SK-N-SH treated with all-trans-retinoic acid at 6 μM for 48 hours (cell line): ENCODE measurements around the gene SCN2A.
A peak's percentile ranks its signal among the peaks of the same experiment; 100 is the strongest.

Source experiments
- ATAC-seq: fragments of 200-7000 bp; cut with Tn5 transposase; 3 replicates; pipeline ENCODE4 v1.9.1; 2020; ENCODE audit warnings: mild to moderate bottlenecking, moderate library complexity
- ARNTL ChIP-seq: fragments of 450-650 bp; formaldehyde crosslinking; IDR thresholded peaks from 2 replicates; pipeline ENCODE4 v1.5.0; 2020; ENCODE audit warnings: low read depth, mild to moderate bottlenecking, moderate library complexity, borderline replicate concordance
- BACH2 ChIP-seq: fragments of 250-450 bp; sonication (Bioruptor Pico); IDR thresholded peaks from 2 replicates; pipeline ENCODE4 v1.9.0; 2021; ENCODE audit warnings: mild to moderate bottlenecking, borderline replicate concordance
- CREB5 ChIP-seq: fragments of 250-450 bp; sonication (Bioruptor Pico); IDR thresholded peaks from 2 replicates; pipeline ENCODE4 v1.5.1; 2020; ENCODE audit warnings: low read depth, mild to moderate bottlenecking, moderate library complexity
- CSDC2 ChIP-seq: fragments of 250-450 bp; sonication (Bioruptor Pico); IDR thresholded peaks from 2 replicates; pipeline ENCODE4 v1.5.0; 2020; ENCODE audit warnings: mild to moderate bottlenecking, moderate library complexity
- CSRNP3 ChIP-seq: fragments of 250-450 bp; sonication (Bioruptor Pico); IDR thresholded peaks from 2 replicates; pipeline ENCODE4 v1.5.1; 2021; ENCODE audit warnings: mild to moderate bottlenecking, moderate library complexity
- ESRRG ChIP-seq: fragments of 250-450 bp; sonication (Bioruptor Pico); IDR thresholded peaks from 2 replicates; pipeline ENCODE4 v1.6.1; 2021; ENCODE audit warnings: mild to moderate bottlenecking
- GLIS3 ChIP-seq: fragments of 250-450 bp; sonication (Bioruptor Pico); IDR thresholded peaks from 2 replicates; pipeline ENCODE4 v1.5.0; 2020; ENCODE audit warnings: mild to moderate bottlenecking, moderate library complexity
- OSR1 ChIP-seq: fragments of 250-450 bp; sonication (Bioruptor Pico); IDR thresholded peaks from 2 replicates; pipeline ENCODE4 v1.8.0; 2022; ENCODE audit warnings: moderate library complexity, mild to moderate bottlenecking, inconsistent platforms
- PATZ1 ChIP-seq: fragments of 250-450 bp; sonication (Bioruptor Pico); IDR thresholded peaks from 2 replicates; pipeline ENCODE4 v1.8.0; 2020; ENCODE audit warnings: mild to moderate bottlenecking, moderate library complexity, borderline replicate concordance
- POU6F1 ChIP-seq: fragments of 250-450 bp; sonication (Bioruptor Pico); IDR thresholded peaks from 2 replicates; pipeline ENCODE4 v1.8.0; 2021; ENCODE audit warnings: low read depth, mild to moderate bottlenecking, moderate library complexity, borderline replicate concordance
- PPARA ChIP-seq: fragments of 250-450 bp; sonication (Bioruptor Pico); IDR thresholded peaks from 2 replicates; pipeline ENCODE4 v1.5.0; 2020; ENCODE audit warnings: mild to moderate bottlenecking, borderline replicate concordance
- RARB ChIP-seq: fragments of 250-450 bp; sonication (Bioruptor Pico); IDR thresholded peaks from 2 replicates; pipeline ENCODE4 v1.8.0; 2021; ENCODE audit warnings: mild to moderate bottlenecking, moderate library complexity
- SNAI2 ChIP-seq: fragments of 250-450 bp; sonication (Bioruptor Pico); IDR thresholded peaks from 2 replicates; pipeline ENCODE4 v1.5.0; 2020; ENCODE audit warnings: mild to moderate bottlenecking, moderate library complexity
- TOX ChIP-seq: fragments of 250-450 bp; sonication (Bioruptor Pico); IDR thresholded peaks from 2 replicates; pipeline ENCODE4 v1.8.0; 2021; ENCODE audit warnings: mild to moderate bottlenecking, moderate library complexity, borderline replicate concordance
- ZC3H10 ChIP-seq: fragments of 250-450 bp; sonication (Bioruptor Pico); IDR thresholded peaks from 2 replicates; pipeline ENCODE4 v1.5.1; 2021; ENCODE audit warnings: mild to moderate bottlenecking, moderate library complexity
- ZFP3 ChIP-seq: fragments of 250-450 bp; sonication (Bioruptor Pico); IDR thresholded peaks from 2 replicates; pipeline ENCODE4 v1.5.0; 2020; ENCODE audit warnings: mild to moderate bottlenecking, moderate library complexity
- ZFP30 ChIP-seq: fragments of 450-650 bp; formaldehyde crosslinking; IDR thresholded peaks from 2 replicates; pipeline ENCODE4 v1.5.0; 2022; ENCODE audit warnings: mild to moderate bottlenecking, moderate library complexity
- ZNF565 ChIP-seq: fragments of 450-650 bp; formaldehyde crosslinking; conservative IDR thresholded peaks from 2 replicates; pipeline ENCODE4 v1.5.0; 2020; ENCODE audit warnings: low read depth, mild to moderate bottlenecking, moderate library complexity
- ZNF70 ChIP-seq: fragments of 450-650 bp; formaldehyde crosslinking; IDR thresholded peaks from 2 replicates; pipeline ENCODE4 v1.5.0; 2020; ENCODE audit warnings: mild to moderate bottlenecking, moderate library complexity
- ZNF8 ChIP-seq: fragments of 450-650 bp; formaldehyde crosslinking; IDR thresholded peaks from 2 replicates; pipeline ENCODE4 v1.5.0; 2020; ENCODE audit warnings: mild to moderate bottlenecking, moderate library complexity

SCN2A gene

GRCh38 chr2:165239230-165239629 lies at the start of gene SCN2A:
SCN2A (plus strand) TSS chr2:165239414; CDS start chr2:165295824, 56,410 bp downstream.
- ATAC-seq: peak; percentile 81
- TF ChIP-seq PATZ1 (CRISPR knock-in tag): no peak
- no peak for TF ChIP-seq SNAI2 (CRISPR knock-in tag)
- TF ChIP-seq ZNF70 (CRISPR knock-in tag): no peak

GRCh38 chr2:165191096-165191728 lies 48.0 kb upstream of the SCN2A start:
- TF ChIP-seq TOX (CRISPR knock-in tag): no peak
- no peak for TF ChIP-seq ZFP30 (CRISPR knock-in tag)
- TF ChIP-seq ZNF8 (CRISPR knock-in tag): no peak
- TF ChIP-seq ZNF565 (CRISPR knock-in tag): no peak
- no peak for TF ChIP-seq GLIS3 (CRISPR knock-in tag)
- no peak for TF ChIP-seq CREB5 (CRISPR knock-in tag)
- no peak for TF ChIP-seq POU6F1 (CRISPR knock-in tag)
- no peak for TF ChIP-seq OSR1
- peak; percentile 31; the same call in 1 of the 3 replicates for ATAC-seq

GRCh38 chr2:165192729-165193128 lies 46.5 kb upstream of the SCN2A start:
- ATAC-seq: no peak
- TF ChIP-seq CSDC2 (no peak), ZC3H10 (CRISPR knock-in tag) (no peak), GLIS3 (CRISPR knock-in tag) (no peak), RARB (CRISPR knock-in tag) (no peak), PPARA (CRISPR knock-in tag) (no peak), ZNF8 (CRISPR knock-in tag) (no peak), CREB5 (CRISPR knock-in tag) (no peak), ESRRG (CRISPR knock-in tag) (no peak), TOX (CRISPR knock-in tag) (no peak), BACH2 (CRISPR knock-in tag) (no peak), ARNTL (CRISPR knock-in tag) (no peak), SNAI2 (CRISPR knock-in tag) (no peak), ZFP30 (CRISPR knock-in tag) (no peak), POU6F1 (CRISPR knock-in tag) (no peak)

GRCh38 chr2:165193178-165193777 lies 45.9 kb upstream of the SCN2A start:
- ATAC-seq: no peak
- no peak for TF ChIP-seq ZNF565 (CRISPR knock-in tag)
- TF ChIP-seq CSRNP3 (CRISPR knock-in tag): no peak
- no peak for TF ChIP-seq GLIS3 (CRISPR knock-in tag)
- no peak for TF ChIP-seq POU6F1 (CRISPR knock-in tag)
- TF ChIP-seq CSDC2: no peak
- no peak for TF ChIP-seq ZFP3 (CRISPR knock-in tag)
- no peak for TF ChIP-seq ZNF8 (CRISPR knock-in tag)
- no peak for TF ChIP-seq ZFP30 (CRISPR knock-in tag)
- TF ChIP-seq ARNTL (CRISPR knock-in tag): no peak
- TF ChIP-seq SNAI2 (CRISPR knock-in tag): no peak
- TF ChIP-seq RARB (CRISPR knock-in tag): no peak
- TF ChIP-seq ESRRG (CRISPR knock-in tag): no peak
- TF ChIP-seq CREB5 (CRISPR knock-in tag): no peak
- no peak for TF ChIP-seq OSR1
